H1 (cell line): ENCODE measurements around the gene CSPG5.

Experiments
- CBX5 ChIP-seq: fragments of 300-800, 300-1000 bp; sonication (generic); IDR thresholded peaks from 2 replicates; pipeline ENCODE4 v1.7.1; 2016; ENCODE audit warnings: antibody characterized with exemption, low read length, low read depth
- EZH2 ChIP-seq: fragments of 200-600 bp; sonication (generic); IDR thresholded peaks from 2 replicates; pipeline ENCODE4 v1.7.1; 2012; ENCODE audit warnings: low read depth, mild to moderate bottlenecking, moderate library complexity, low read length, inconsistent platforms; ENCODE audit not compliant: severe bottlenecking
- HDAC2 ChIP-seq, 2 experiments: fragments of 300-600 bp in 1 of 2; sonication (generic) in 1 of 2; IDR thresholded peaks; 2 replicates each; pipeline ENCODE4 v1.6.1; 2011 to 2012; ENCODE audit warnings: low read depth in 2 of 2, low read length in 2 of 2, mild to moderate bottlenecking in 2 of 2, moderate library complexity in 2 of 2, borderline replicate concordance in 1 of 2, inconsistent platforms in 1 of 2
- HDAC6 ChIP-seq: IDR thresholded peaks from one replicate; pipeline ENCODE4 v1.7.1; 2012; ENCODE audit warnings: low read depth, mild to moderate bottlenecking, inconsistent platforms, low read length, moderate library complexity
- POLR2A ChIP-seq, 2 experiments: IDR thresholded peaks; 1 replicate in 1 of 2; 2 replicates in 1 of 2; pipeline ENCODE4 v1.6.1; 2011; ENCODE audit warnings: low read depth in 2 of 2, low read length in 2 of 2, mild to moderate bottlenecking in 2 of 2; ENCODE audit errors: control extremely low read depth in 1 of 2
- POLR2AphosphoS5 ChIP-seq: IDR thresholded peaks from 2 replicates; pipeline ENCODE4 v1.6.1; 2011; ENCODE audit warnings: low read depth, low read length
- SUZ12 ChIP-seq: fragments of 200-600 bp; sonication (generic); IDR thresholded peaks from 2 replicates; pipeline ENCODE4 v1.6.1; 2012; ENCODE audit warnings: mild to moderate bottlenecking, inconsistent platforms, low read length, moderate library complexity, mixed read lengths
- YY1 ChIP-seq: IDR thresholded peaks from 2 replicates; pipeline ENCODE4 v1.6.1; 2011; ENCODE audit warnings: low read depth, mild to moderate bottlenecking, low read length
- ZNF274 ChIP-seq: IDR thresholded peaks from 2 replicates; pipeline ENCODE4 v1.7.0; 2012; ENCODE audit warnings: low read length, borderline replicate concordance; ENCODE audit errors: extremely low read depth
- TF ChIP-seq, protein P1 (sequence below), 3 experiments: IDR thresholded peaks; 1 replicate in 2 of 3; 2 replicates in 1 of 3; pipeline versions ENCODE4 v1.5.1 to v1.6.1; 2011; ENCODE audit warnings: low read length in 3 of 3, mild to moderate bottlenecking in 3 of 3, inconsistent platforms in 2 of 3, low read depth in 1 of 3, moderate library complexity in 1 of 3; ENCODE audit not compliant: insufficient read depth in 1 of 3; ENCODE audit errors: control extremely low read depth in 1 of 3

DNA sequence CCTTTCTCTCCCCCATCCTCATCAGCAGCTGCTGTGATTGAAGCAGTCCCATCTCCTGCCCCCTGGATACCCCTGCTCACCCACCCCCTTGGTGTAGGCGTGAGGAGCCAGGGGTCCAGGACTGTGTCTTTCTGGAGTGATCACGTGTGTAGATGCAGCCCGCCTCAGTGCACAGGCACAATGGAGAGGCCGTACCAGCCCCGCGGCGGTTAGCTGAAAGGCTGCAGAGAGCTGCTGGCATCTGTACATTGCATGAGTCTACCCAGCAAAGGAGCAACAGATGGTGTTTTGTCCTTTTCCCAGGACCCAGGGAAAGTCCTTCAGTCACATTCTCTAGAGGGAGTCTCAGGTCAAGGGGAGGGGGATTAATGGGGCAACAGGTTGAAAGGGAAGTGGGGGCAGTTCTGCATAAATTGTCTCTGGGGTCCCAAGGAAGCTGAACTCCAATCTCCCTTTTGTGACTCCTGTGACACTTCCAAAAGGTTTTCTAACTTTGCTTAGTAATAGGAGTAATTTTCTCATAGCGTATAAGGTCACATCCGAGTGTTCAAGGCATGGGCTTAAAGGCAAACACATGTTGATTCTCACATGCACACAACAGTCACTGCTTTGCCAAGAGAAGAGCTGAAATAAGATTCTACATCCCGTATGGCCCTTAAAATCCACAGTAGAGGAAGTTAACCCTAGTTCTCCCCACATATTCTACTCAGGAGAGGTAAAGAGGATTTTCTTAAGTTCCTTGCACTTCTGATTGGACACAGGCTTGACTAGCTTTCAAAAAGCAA, 7.1 kb downstream of the CSPG5 start:
- TF ChIP-seq, protein P1, sequence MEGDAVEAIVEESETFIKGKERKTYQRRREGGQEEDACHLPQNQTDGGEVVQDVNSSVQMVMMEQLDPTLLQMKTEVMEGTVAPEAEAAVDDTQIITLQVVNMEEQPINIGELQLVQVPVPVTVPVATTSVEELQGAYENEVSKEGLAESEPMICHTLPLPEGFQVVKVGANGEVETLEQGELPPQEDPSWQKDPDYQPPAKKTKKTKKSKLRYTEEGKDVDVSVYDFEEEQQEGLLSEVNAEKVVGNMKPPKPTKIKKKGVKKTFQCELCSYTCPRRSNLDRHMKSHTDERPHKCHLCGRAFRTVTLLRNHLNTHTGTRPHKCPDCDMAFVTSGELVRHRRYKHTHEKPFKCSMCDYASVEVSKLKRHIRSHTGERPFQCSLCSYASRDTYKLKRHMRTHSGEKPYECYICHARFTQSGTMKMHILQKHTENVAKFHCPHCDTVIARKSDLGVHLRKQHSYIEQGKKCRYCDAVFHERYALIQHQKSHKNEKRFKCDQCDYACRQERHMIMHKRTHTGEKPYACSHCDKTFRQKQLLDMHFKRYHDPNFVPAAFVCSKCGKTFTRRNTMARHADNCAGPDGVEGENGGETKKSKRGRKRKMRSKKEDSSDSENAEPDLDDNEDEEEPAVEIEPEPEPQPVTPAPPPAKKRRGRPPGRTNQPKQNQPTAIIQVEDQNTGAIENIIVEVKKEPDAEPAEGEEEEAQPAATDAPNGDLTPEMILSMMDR (IDR thresholded peaks at IDR 0.05; ENCODE audit: control extremely low read depth in 1 of 3, insufficient read depth in 1 of 3, low read depth in 1 of 3, low read length in 3 of 3), result no peak
- TF ChIP-seq ZNF274 (no peak), POLR2A (IDR thresholded peaks at IDR 0.05; ENCODE audit: control extremely low read depth in 1 of 2, low read depth in 2 of 2, low read length in 2 of 2) (no peak), HDAC2 (IDR thresholded peaks at IDR 0.05; ENCODE audit: borderline replicate concordance in 1 of 2, low read depth in 2 of 2, low read length in 2 of 2) (no peak), SUZ12 (no peak), CBX5 (no peak), POLR2AphosphoS5 (no peak), EZH2 (no peak), YY1 (no peak), HDAC6 (no peak)
